Measurements from ENCODE around the gene HRK. TPM values are rescaled to one million over a fixed set of nuclear protein-coding genes. Genes with fewer than 3 reads are reported as not detected.
A peak's percentile ranks its signal among the peaks of the same experiment; 100 is the strongest.

HRK gene
- total RNA-seq (2014; rRNA removed; shearing (Covaris generic)) = 0.04 TPM in 1 of 2 replicates, not detected in the other

DNA sequence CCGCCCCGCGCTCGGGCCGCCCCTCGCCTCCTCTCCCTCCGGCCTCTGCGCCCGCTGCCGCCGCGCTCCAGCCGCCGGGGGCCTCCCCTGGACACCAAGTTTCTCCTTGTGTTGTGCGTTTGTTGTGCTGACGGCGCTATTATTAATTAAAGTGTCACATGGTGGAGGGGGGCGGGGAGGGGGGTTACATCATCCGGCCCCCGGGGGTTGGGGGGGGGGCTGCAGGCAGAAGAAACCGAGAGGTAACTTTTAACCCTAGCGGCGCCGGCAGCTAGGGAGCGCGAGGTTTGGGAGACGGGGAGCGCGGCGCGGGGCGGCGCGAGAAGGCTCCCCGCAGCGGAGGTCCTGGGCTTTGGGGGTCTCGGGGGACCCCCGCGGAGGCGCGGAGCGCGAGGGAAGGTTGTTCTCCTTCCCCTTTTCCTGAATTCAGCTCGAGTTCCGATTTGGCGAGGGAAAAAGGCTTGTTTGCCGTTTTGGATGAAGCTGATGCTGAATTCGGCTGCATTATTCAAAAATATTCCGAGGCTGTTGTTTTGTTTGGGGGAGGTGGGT is at the start of gene HRK:
HRK (minus strand) TSS at position 117 of the 552 bp plus-strand sequence. CDS start 134 bp downstream, outside the sequence.
- H3K36me3 ChIP-seq = no peaks in the 10 kb centered on the region
- no peaks in the 10 kb centered on the region for H3K9me3 ChIP-seq (replicated peaks)
- H3K27me3 ChIP-seq = peaks cover 48% of the 10 kb centered on the region
- no peaks in the 10 kb centered on the region for H3K4me1 ChIP-seq
- H3K4me3 ChIP-seq = peak within 1 kb of the TSS; percentile 49
- H3K27ac ChIP-seq = no peak within 1 kb of the TSS
- no peak for DNase-seq

DNA sequence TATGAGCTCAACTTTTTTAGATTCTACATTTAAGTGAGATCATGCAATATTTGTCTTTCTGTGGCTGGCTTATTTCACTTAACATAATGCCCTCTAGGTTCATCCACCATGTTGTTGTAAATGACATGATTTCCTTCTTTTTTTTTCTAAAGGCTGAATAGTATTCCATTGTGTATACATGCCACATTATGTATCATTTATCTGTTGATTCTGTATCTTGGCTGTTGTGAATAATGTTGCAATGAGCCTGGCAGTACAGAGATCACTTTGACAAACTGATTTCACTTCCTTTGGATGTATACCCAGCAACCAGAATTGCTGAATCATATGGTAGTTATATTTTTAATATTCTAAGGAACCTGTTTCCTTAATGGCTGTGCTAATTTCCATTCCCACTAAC is 48.6 kb upstream of the HRK start:
- Histone ChIP-seq H3K27me3 (no peaks in the 10 kb centered on the region), H3K9me3 (replicated peaks) (no peaks in the 10 kb centered on the region), H3K4me1 (peaks cover under 1% of the 10 kb centered on the region; the same call in 1 of the 2 replicates), H3K4me3 (no peak overlapping the region), H3K36me3 (peaks cover 3% of the 10 kb centered on the region; the same call in 1 of the 2 replicates), H3K27ac (no peak overlapping the region)
- no peak for DNase-seq

DNA sequence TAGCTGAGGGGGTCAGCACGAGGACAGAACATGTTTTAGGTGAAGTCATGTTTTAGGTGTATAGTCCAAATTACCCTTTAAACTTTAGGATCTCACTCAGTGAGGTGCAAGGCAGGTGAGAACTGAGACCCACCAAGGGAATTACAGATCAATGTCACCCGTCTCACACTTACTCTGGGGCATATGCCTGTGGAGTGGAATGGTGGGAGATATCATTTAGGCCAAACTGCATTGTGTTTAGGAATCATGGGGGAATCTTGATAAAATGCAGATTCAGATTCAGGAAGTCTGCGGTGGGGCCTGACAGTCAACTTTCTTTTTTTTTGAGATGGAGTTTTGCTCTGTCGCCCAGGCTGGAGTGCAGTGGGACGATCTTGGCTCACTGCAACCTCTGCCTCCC is 47.3 kb upstream of the HRK start:
- Histone ChIP-seq H3K36me3 (peaks cover 3% of the 10 kb centered on the region; the same call in 1 of the 2 replicates), H3K4me1 (peaks cover 3% of the 10 kb centered on the region; the same call in 1 of the 2 replicates)
- DNase-seq = no peak

DNA sequence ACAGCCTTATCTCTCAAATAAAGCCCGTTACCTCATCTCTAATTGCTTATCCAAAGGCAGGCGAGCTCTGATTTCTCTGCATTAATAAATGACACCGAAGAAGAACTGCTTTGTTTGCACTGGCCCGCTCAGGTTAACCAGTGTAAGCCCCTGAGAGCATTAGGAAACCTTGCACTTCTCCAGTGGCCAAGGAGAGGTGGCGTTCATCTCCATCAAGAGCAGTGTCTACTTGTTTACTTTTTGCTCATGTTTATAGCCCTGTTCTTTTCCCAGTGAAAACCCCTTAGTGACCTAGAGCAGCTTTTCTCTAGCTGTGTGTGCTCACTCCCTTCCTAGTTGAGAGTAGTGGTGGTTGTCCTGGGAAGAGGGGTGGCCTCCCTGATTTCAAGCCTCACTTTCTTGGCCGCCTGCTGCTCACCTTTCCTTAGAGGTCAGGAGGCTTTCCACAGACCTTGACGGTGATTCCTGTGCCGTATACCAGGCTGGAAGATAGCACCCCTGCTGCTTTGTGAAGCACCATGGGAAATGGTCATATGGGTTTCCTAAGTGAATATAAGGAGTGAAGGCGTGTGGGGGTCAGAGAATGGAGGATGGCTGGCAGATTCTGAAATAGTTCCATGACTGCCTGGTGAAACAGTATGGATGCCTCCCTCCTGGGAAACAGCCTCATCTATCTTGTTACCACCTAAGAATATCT is 46.2 kb upstream of the HRK start:
- Histone ChIP-seq H3K36me3 (peaks cover 3% of the 10 kb centered on the region; the same call in 1 of the 2 replicates), H3K4me1 (peaks cover 3% of the 10 kb centered on the region; the same call in 1 of the 2 replicates), H3K27ac (no peak overlapping the region), H3K9me3 (replicated peaks) (no peaks in the 10 kb centered on the region), H3K27me3 (no peaks in the 10 kb centered on the region), H3K4me3 (no peak overlapping the region)
- DNase-seq = no peak

More for the DNA sequence above, 47.3 kb upstream of the HRK start:
- no peak overlapping the region for H3K27ac ChIP-seq
- no peaks in the 10 kb centered on the region for H3K27me3 ChIP-seq
- no peaks in the 10 kb centered on the region for H3K9me3 ChIP-seq (replicated peaks)
- H3K4me3 ChIP-seq = no peak overlapping the region

DNA sequence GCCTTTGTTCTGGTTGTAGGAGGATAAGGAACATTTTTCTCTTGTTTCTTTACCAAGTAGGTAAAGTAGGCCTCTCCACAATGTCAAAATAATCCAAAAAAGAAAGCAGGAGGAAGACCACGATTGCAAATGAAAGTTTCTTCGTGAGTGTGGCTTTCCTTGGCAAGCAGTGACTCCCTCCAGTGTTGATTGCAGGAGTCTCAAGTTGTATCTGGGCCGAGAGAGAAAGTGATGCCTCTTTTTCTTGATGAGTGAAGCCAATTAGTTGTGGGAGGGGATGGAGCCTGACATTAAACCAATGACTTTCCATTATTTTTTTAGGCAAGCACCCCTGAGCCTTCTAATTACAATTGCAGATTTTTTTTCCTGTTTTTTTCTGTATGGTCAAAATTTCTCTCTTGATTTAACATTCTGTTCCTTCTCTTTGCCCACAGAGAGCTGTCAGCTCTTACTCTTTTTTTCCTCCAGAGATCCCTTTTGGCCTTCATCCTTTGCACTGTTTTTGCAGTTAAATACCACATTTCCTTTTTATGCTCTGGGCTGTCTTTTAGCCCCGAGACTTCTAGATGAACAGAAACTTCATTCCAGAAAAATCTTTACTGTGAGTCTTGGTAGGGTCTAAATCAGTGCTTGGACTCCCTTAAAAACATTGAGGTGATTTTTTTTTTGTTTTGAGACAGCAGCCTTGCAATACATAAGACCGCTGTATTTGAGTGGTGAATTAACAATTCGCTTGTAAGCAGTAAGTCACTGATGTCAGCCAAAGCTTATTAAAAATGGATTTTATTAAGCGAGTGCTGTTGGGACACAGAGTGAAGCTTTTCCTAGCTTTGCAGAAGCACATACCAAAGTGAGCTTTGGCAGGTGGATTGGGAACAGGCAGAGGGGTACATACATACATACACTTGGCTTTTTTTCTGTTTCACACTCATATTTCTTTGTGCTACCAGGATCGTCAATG is 45.3 kb upstream of the HRK start:
- no peaks in the 10 kb centered on the region for H3K9me3 ChIP-seq (replicated peaks)
- no peaks in the 10 kb centered on the region for H3K27me3 ChIP-seq
- H3K4me3 ChIP-seq = no peak overlapping the region
- no peak overlapping the region for H3K27ac ChIP-seq
- no peak for DNase-seq
- peaks cover 3% of the 10 kb centered on the region; the same call in 1 of the 2 replicates for H3K36me3 ChIP-seq
- H3K4me1 ChIP-seq = peaks cover 3% of the 10 kb centered on the region; the same call in 1 of the 2 replicates

DNA sequence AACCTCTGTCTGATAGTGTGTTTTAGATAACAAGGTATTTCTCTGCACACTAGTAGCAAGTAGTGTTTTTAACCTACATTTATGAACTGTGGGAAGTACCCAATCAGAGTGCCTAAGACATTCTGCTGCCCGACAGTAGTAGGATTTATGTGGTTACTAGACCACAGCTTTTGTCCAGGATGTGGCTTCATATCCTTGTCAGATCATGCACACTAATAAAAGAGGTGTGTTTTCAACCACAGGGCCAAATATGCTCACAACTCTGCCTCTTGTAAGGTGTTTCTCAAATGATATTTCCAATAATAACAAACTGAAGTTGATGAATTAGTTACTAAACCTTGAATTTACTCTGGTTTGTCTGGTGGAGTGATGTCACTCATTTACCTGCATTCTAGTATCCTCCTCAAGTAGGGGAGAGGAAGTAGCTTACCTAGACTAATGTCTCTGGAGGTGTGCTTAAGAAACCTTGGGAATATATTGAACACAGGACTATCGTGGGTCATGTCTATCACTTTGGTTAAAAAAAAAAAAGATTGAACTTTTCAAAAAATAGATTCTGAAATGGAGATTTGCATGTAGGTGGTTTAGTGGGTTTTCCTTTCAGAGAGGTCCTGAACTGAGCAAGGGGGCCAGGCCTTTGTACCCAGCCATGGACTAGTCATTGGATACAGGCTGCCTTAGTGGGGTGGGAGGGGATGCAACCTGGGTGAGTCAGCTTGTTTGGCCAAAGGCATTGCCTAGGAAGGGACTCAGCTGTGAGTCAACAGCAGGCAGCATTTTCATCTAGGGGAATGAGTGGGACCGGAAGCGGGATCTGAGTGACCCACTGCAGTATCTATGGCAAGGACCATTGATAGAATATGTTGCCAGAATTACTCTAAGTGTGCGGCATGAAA is 43.6 kb upstream of the HRK start:
- Histone ChIP-seq H3K36me3 (no peaks in the 10 kb centered on the region; the same call in 1 of the 2 replicates), H3K27ac (no peak overlapping the region), H3K9me3 (replicated peaks) (no peaks in the 10 kb centered on the region), H3K4me3 (no peak overlapping the region), H3K27me3 (no peaks in the 10 kb centered on the region), H3K4me1 (peaks cover 3% of the 10 kb centered on the region; the same call in 1 of the 2 replicates)
- DNase-seq = peak in 1 of 2 experiments; percentile 10

DNA sequence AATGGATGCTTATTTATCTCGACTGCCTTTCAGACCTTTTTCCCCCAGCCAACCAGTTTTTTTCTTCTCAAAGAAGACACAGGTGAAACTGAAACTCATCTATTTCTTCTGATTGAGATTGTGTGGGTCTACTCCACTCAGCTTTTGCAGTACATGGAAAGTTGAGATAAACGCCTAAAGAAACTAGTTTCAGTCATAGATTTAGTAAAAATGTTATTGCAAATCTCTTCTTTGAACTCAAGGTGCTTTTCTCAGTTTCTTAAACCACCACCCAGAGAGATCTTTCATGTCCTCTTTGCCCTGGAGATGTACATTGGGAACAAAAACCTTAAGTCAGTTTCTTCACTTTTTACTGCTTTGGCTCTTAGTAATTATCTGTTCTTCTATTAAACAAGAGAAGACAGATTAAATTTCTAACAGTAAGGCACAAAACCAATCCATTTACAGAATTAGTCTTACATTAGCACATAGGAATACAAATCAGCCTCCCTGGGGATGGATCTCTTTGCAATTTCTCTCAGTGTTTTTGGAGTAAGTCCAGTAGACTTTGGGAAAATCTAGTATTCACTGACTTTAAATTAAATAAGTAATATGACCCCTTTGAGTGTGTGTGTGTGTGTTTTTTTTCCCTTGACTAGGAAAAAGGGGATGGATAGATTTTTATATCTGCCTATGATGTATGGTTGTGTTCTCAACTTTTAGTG is 41.1 kb upstream of the HRK start:
- no peaks in the 10 kb centered on the region for H3K27me3 ChIP-seq
- no peaks in the 10 kb centered on the region for H3K9me3 ChIP-seq (replicated peaks)
- no peaks in the 10 kb centered on the region for H3K36me3 ChIP-seq
- no peak for DNase-seq
- no peak overlapping the region for H3K4me3 ChIP-seq
- H3K27ac ChIP-seq = no peak overlapping the region
- peaks cover 3% of the 10 kb centered on the region; the same call in 1 of the 2 replicates for H3K4me1 ChIP-seq

DNA sequence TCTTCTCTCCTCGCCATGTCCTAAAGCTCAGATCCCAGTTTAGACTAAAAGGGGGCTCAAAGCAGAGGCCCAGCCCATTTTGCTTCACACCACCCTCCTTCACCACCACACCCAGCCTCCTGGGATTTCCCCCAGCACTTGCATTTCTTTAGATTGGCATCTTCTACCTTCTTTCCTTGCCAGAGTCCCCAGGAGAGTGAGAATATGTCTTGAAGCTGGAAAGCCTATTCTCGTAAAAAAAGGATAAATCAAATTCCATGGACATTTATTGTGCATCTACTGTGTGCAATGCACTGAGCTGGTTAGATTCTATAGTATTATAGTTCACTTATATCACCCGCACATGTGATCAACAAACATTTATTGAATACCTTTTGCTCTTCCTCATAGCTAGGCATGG is 39.7 kb upstream of the HRK start:
- H3K27ac ChIP-seq = no peak overlapping the region
- no peaks in the 10 kb centered on the region for H3K27me3 ChIP-seq
- H3K4me1 ChIP-seq = peaks cover 3% of the 10 kb centered on the region; the same call in 1 of the 2 replicates
- no peaks in the 10 kb centered on the region for H3K9me3 ChIP-seq (replicated peaks)
- H3K36me3 ChIP-seq = no peaks in the 10 kb centered on the region
- DNase-seq = no peak
- no peak overlapping the region for H3K4me3 ChIP-seq

DNA sequence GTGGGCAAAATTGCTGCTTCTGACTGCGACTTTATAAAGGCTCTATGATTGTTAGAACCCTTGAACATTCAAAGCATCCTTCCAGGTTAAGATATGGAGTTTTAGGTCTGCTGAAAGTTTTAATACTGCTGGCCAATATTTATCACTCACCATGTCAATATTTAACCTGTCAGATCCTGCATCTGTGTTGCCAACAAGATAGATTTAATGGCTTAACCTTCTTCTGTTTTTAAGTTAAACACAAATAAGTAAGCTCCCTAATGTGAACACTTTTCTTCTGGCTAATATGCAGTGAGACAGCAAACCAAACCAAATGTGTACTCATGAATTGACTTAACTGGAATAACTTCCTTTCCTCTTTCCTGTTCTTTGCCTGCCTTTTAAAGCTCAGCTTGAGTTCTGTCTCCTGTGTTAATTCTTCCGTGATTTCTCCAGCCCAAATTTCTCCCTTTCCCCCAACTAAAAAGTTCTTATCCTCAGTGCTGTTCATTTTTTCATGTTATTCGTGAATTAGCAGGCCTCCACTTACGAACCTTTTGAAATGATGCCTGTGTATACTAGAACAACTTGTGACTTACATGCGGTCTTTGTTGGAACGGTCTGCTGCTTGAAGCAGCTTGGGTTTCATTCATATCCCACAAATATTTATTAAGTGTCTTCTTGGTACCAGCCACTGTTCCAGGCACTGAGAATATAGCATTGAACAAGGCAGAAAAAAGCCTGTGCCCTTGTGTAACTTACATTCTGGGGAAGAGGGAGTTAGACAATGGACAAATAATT is 38.7 kb upstream of the HRK start:
- no peak for DNase-seq
- no peak overlapping the region for H3K27ac ChIP-seq
- H3K27me3 ChIP-seq = no peaks in the 10 kb centered on the region
- H3K36me3 ChIP-seq = no peaks in the 10 kb centered on the region
- no peak overlapping the region for H3K4me3 ChIP-seq
- H3K4me1 ChIP-seq = peaks cover 3% of the 10 kb centered on the region; the same call in 1 of the 2 replicates
- no peaks in the 10 kb centered on the region for H3K9me3 ChIP-seq (replicated peaks)

DNA sequence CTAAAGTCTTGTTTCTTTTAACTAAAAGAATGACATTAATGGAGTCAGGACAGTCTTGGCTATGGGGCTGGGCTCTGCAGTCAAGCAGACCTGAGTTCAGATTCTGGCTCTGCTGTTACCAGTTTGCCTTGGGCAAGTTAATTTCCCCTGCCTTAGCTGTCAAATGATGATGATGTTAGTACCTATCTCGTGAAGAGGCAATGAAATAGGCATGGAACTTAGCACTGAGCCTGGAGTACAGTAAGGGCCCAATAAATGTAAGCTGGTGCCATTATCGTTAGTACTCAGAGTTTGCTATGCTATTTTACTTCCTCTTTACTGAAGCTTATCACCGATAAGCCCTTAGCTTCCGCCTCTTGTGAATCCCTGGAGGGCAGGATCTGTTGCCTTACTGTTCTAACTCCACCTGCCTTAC is 38.0 kb upstream of the HRK start:
- H3K27ac ChIP-seq = no peak overlapping the region
- no peaks in the 10 kb centered on the region for H3K9me3 ChIP-seq (replicated peaks)
- no peaks in the 10 kb centered on the region for H3K27me3 ChIP-seq
- no peak overlapping the region for H3K4me3 ChIP-seq
- no peak for DNase-seq
- H3K4me1 ChIP-seq = no peaks in the 10 kb centered on the region; the same call in 1 of the 2 replicates
- no peaks in the 10 kb centered on the region for H3K36me3 ChIP-seq

DNA sequence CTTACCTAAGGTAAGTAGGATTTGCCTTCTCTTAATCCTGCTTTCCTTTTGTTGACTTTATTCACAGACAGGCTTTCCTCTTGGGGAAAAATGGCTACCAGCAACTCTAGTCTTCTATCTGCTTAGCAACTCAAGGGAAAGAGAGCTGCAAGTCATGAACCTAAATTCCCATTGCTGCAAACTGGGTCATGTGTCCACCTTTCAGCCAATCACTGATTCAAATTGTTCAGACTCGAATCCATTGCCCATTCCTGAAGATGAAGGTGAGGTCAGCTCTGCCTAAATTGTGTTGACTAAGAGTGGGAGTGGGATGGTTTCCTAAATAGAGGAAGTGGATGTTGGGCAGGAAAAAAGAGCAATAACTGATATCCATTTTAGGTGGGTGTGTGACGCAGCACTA is 37.2 kb upstream of the HRK start:
- H3K36me3 ChIP-seq = no peaks in the 10 kb centered on the region

DNA sequence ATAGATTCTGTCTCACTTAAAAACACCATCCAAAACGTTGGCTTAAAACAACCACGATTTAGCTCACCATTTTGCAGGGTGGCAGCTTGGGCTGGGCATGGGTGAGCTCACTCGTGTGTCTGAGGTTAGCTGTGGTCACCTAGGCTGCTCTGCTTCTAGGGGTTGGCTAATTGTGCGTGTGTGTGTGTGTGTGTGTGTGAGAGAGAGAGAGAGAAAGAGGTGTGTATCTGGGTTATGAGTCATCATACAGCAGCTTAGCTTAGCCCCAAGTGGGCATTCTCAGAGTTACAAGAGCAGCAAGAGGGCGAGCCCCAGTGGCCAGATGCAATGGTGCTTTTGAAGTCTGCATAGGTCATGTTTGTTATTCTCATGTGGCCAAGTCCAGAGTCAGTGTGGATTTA is 35.5 kb upstream of the HRK start:
- Histone ChIP-seq H3K36me3 (no peaks in the 10 kb centered on the region; the same call in 1 of the 2 replicates), H3K27me3 (no peaks in the 10 kb centered on the region), H3K4me1 (no peaks in the 10 kb centered on the region), H3K4me3 (no peak overlapping the region), H3K27ac (no peak overlapping the region), H3K9me3 (replicated peaks) (no peaks in the 10 kb centered on the region)
- DNase-seq = peak; percentile 42 to 48

More for the DNA sequence above, 37.2 kb upstream of the HRK start:
- no peak for DNase-seq
- Histone ChIP-seq H3K27ac (no peak overlapping the region), H3K4me1 (no peaks in the 10 kb centered on the region), H3K27me3 (no peaks in the 10 kb centered on the region), H3K4me3 (no peak overlapping the region), H3K9me3 (replicated peaks) (no peaks in the 10 kb centered on the region)

DNA sequence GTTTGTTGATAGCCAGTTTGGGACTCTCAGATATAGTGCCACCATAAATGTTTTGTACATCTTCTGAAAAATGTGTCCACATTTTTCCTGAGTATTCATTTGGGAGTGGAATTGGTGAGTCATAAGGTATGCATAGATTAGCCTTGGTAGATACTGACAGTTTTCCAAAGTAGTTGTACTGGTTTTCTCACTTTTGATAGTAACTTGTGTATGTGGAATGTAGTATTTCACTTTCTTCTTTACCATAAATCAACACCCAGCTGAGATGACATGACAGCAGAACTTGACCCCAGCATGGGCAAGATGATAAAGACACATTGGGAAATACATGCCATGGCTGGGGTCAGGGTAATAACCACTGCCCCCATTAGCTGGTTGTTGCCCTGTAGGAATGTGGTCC is 34.9 kb upstream of the HRK start:
- Histone ChIP-seq H3K27ac (no peak overlapping the region), H3K36me3 (no peaks in the 10 kb centered on the region; the same call in 1 of the 2 replicates), H3K27me3 (no peaks in the 10 kb centered on the region), H3K4me1 (no peaks in the 10 kb centered on the region), H3K4me3 (no peak overlapping the region), H3K9me3 (replicated peaks) (no peaks in the 10 kb centered on the region)
- DNase-seq = no peak

Data from SJCRH30 (cell line).